ENCODE measurements around the gene RUFY1.
"Not testable (repeated sequence)": the region's sequence is repeated elsewhere in the genome, so short reads cannot be mapped to it uniquely, and the experiment has no call there.

RUFY1 gene

DNA sequence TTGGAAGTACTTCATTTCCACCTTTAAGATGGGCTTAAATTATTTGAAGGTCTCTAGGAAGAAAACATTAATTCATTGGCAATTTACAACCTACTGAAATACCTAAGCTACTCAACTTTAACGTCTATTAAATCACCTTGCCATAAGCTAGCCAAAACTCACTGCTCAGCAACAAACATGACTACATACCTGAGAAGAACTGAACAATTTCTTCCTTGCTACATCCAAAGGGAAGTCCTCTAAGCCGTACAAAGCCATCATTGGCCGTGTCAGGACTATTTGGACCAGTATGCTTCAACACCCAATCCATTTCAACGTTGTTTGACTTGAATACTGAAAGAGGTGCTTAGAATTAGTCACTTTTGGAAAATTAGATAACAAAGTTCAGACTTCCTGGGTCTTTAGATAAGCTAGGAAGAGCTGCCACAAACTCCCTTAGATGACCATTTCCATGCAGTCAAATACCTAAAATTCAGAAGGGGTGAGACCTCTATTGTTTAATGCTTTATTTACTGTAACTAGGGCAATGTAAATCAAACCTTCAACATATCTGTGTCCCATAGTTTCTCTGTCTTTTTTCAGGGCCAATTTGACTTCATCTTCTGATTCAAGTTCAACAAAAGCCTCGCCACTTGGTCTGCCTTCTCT lies 70.5 kb downstream of the RUFY1 start:
- DNase-seq (ENCODE audit: insufficient read length) = no peak
- TF ChIP-seq POLR2A (IDR thresholded peaks at IDR 0.05; ENCODE audit: low read depth, low read length) (peak; percentile 17; the same call in 1 of the 2 replicates), POLR2AphosphoS5 (IDR thresholded peaks at IDR 0.05; ENCODE audit: low read depth, low read length) (no peak; the same call in 1 of the 2 replicates)
- FAIRE-seq = no peak

DNA sequence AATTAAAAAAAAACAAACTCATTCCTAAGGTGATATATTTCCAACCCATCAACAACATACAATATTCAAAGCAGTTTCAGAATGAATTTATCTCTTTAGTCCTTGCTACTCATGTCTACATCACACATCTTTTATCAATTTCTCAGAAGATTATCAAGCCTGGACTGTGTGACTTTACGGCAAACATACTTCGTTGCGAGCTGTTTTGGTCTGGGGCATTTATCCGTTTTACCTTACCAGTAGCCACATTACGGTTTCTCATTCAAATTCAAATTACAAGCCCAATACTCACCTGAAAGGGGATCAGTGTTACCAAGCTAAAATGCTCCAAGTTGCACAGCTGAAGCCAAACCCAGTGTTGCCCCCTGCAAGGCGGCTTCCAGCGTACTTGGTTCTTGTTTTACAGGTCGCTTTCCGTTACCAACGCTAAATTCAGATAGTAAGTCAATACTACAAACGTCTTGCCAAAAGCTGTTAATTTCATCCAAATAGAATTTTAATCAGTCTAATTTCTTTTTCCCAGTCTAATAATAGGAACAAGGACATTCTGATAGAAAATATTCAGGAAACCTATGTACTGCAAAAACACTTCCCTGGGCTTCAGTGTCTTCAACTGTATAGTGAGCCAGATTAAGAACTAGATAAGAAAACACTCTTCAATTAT lies 71.3 kb downstream of the RUFY1 start:
- DNase-seq (ENCODE audit: insufficient read length) = no peak
- TF ChIP-seq POLR2A (IDR thresholded peaks at IDR 0.05; ENCODE audit: low read depth, low read length) = no peak
- no peak for TF ChIP-seq TAF1 (IDR thresholded peaks at IDR 0.05; ENCODE audit: borderline replicate concordance, low read depth, low read length)
- TF ChIP-seq POLR2AphosphoS5 (IDR thresholded peaks at IDR 0.05; ENCODE audit: low read depth, low read length) = no peak; the same call in 1 of the 2 replicates
- no peak for FAIRE-seq

DNA sequence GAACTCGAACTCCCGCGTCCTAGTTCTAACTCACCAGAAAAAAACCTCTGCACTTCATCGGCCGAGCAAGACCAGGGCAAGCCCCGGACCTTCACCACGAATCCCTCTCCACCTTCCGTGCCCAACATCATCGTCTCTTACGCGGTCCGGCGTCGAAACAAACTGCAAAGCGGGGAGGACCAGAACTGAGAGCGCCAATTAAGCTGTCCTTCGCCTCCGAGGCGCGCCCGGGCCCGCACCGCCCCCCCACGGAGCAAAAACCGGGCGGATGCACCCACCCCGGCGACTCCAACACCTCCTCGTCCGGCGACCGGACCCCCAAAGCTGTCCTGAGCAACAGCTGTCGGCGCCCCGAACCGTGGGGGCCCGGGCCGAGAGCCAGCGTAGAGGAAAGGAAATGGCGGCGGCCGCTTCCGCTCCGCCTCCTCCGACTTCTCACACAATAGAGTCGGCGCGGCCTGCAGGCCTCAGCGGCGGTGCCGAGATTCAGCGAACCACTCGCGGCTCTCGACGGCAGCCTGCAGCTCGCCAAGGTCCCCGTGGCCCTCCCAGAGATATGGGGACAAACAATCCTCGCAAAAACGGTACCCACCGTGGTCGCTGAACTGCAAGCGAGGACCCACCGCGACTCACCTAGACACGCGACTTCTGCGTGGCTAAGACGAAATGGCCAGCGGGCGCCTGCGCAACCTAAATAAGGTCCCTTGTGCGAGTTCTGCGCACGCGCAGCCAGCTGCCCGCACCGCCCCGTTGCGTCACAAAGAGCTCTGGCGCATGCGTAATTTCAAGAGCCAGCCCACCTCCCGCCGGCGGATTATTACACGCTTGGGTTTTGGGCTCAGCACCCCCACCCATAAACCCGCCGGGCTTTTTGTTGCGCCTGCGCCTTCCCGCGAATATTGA lies 72.9 kb downstream of the RUFY1 start, which contains the start of gene HNRNPH1:
Gene HNRNPH1, minus strand, starts transcription at position 669 of the 903 bp plus-strand sequence. Its CDS starts 538 bp downstream, at position 131.
- peak; percentile 98 for FAIRE-seq
- TF ChIP-seq TAF1 (IDR thresholded peaks at IDR 0.05; ENCODE audit: borderline replicate concordance, low read depth, low read length) (peak; percentile 91), POLR2A (IDR thresholded peaks at IDR 0.05; ENCODE audit: low read depth, low read length) (peak; percentile 100), POLR2AphosphoS5 (IDR thresholded peaks at IDR 0.05; ENCODE audit: low read depth, low read length) (peak; percentile 100)
- peak; percentile 95 for DNase-seq (ENCODE audit: insufficient read length)

DNA sequence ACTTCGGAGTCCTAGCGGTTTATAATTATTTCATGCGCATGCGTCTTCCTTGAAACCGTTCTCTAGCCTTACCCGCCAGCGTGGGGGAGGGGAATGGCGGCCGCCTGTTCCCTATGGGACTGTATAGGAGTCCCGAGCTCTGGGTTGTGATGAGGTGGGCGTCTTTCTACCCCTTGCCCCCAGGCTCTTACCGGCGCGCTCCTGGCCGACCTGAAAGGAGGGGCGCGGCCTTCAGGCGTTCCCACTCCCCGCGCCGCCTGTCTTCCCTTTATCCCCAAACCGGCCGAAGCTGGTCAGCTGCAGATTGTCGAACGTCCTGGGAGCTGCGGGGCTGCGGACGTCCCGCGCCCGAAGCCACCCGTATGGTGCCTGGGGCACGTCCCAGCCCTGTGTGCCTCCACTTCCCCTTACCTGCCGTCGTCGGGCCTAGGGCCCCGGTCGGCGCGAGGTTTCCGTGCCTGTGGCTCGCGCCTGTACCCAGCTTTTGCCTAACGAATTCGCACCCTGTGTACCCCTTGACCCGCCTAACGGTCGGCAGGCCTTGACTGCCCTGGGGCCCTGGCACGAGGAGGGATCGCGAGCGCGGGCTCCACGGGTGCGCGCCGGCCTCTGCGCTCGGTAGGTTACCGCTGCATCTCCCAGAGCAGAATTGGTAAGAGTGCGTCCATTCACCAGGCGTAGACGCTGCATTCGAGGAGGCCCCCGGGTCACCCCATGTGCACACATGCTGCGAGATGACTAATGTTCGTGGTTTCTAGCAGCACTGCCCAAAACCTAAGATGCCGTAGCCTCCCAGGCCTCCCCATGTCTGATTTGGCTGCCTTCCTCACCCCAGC lies 73.8 kb downstream of the RUFY1 start:
- peak; percentile 53 for DNase-seq (ENCODE audit: insufficient read length)
- no peak for FAIRE-seq
- TF ChIP-seq POLR2A (IDR thresholded peaks at IDR 0.05; ENCODE audit: low read depth, low read length) (no peak; the same call in 1 of the 2 replicates), TAF1 (IDR thresholded peaks at IDR 0.05; ENCODE audit: borderline replicate concordance, low read depth, low read length) (no peak), POLR2AphosphoS5 (IDR thresholded peaks at IDR 0.05; ENCODE audit: low read depth, low read length) (peak; percentile 61; the same call in 1 of the 2 replicates)

DNA sequence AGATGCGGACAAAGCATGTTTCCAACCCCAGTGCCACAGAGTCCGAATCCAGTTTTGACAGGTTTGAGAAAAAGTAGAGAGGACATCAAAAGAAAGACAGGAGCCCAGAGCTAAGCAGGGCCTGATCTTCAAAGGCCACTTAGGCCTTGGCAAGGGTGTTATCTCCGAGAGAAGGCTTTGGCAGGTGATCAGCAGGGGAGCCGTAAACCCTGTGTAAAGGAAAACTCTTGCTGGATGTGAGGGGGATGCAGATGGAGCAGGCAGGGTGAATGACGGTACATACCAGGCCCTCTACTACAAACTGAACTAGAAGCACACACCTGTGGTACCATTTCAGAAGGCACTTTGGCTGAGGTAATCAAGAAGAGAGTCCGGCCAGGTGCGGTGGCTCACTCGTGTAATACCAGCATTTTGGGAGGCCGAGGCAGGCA lies 74.5 kb downstream of the RUFY1 start:
- FAIRE-seq (no peak), DNase-seq (ENCODE audit: insufficient read length) (no peak)
- TF ChIP-seq TAF1 (IDR thresholded peaks at IDR 0.05; ENCODE audit: borderline replicate concordance, low read depth, low read length) (no peak), POLR2AphosphoS5 (IDR thresholded peaks at IDR 0.05; ENCODE audit: low read depth, low read length) (no peak), POLR2A (IDR thresholded peaks at IDR 0.05; ENCODE audit: low read depth, low read length) (no peak)

DNA sequence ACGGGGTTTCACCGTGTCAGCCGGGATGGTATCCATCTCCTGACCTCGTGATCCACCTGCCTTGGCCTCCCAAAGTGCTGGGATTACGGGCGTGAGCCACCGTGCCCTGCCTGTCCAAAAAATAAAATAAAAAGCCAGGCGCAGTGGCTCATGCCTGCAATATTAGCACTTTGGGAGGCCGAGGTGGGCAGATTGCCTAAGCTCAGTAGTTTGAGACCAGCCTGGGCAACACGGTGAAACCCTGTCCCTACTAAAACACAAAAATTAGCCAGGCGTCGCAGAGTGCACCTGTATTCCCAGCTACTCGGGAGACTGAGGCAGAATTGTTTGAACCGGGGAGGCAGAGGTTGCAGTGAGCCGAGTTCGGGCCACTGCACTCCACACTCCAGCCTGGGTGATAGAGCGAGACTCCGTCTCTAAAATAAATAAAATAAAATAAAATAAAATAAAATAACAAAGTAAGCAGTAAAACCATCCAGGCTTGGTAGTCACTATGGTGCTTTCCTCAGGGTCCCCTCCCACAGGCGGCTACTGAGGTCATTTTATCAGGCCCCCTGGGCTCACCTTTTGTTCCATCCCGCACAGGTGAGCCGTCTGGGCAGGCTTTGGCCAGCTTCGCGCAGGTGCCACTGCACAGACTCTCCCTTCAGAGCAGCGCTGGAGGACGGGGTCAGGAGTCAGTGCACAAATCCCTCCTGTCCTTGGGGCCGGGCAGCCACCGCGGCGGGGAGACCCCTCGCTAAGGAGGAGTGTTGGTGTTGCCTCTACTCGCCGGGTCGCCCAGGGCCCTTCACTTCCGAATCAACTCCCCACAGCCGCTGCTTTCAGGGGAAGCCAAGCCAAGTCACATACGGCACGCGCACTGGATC lies 83.4 kb downstream of the RUFY1 start:
- FAIRE-seq = peak; percentile 87
- DNase-seq (ENCODE audit: insufficient read length) = not testable (repeated sequence)

DNA sequence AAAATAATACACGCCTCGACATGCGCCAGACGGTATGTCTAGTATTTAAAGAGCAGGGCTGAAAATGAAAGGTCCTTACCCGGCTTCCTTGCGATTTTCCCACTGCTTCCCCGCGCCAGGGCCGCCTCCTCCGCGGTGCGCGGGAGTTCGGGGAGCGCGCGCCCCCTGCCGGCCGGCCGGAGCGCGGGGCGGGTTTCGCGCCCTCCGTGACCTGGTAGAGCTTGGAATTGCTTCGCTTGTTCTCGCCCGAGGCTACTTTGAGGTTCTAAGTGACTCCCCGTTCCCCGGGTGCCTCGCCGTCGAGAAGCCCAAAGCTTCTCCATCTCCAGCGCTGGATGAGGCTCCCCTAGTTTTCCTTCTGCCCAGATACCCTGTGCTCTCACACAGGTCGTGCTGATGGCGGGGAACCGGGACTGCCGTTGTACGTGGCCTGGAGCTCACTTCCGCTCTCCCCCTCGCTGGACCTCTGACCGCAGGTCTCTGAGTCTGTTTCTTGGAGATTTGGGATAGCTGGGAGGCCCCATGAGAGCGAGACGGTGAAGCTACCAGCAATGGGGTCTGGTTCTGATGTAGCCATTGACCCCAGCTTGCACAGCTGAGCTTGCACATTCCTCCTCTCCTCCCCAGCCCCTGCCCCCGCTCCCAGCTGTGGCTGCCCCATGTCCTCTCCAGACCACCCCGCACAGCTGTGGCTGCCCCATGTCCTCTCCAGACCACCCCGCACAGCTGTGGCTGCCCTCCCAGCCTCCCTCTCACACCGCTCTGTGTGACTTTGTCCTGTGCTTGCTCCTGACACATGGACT lies 84.2 kb downstream of the RUFY1 start:
- DNase-seq (ENCODE audit: insufficient read length); FAIRE-seq: not testable (repeated sequence)

DNA sequence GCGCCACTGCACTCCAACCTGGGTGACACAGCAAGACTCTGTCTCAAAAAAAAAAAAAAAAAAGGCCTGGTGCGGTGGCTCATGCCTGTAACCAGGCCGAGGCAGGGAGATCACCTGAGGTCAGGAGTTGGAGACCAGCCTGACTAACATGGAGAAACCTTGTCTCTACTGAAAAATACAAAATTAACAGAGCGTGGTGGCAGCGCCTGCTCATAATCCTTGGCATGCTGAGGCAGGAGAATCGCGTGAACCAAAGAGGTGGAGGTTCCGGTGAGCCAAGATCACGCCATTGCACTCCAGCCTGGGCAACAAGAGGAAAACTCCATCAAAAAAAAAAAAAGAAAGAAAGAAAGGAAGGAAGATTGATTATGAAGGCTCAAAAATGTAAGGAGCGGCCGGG lies 88.9 kb downstream of the RUFY1 start:
- not testable (repeated sequence) for FAIRE-seq; DNase-seq (ENCODE audit: insufficient read length)

DNA sequence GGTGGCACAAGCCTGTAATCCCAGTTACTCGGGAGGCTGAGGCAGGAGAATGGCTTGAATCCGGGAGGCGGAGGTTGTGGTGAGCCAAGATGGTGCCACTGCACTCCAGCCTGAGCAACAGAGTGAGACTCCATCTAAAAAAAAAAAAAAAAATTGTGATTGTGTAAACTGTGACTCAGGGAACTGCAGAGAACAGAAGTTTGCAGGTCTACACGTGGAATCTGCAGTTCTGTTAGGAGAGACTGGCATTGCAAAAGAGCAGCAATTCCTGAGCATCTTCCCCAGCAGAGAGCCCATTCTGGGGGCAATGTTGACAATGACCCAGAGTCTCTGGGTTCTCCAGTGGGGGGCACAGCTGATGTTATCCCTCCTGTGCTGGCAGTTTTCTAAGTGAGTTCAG lies 91.4 kb downstream of the RUFY1 start:
- FAIRE-seq; DNase-seq (ENCODE audit: insufficient read length): not testable (repeated sequence)

DNA sequence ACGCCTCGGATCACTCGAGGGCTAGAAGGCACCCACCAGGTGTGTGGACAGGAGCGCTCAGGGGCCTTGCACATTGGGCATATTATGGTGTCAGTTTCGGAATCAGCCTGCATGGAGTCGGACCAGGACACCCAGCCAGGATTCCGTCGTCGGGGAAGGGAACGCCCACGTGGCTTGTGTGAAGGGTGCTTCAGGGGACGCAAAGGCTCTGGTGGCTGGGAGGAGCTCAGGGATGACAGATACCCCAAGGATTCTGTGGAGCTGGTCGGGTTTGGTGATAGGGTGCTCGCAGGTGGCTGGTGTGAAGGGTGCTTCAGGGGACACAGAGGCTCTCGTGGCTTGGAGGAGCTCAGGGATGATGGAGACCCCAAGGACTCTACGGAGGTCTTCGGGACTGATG lies 92.3 kb downstream of the RUFY1 start:
- DNase-seq (ENCODE audit: insufficient read length); FAIRE-seq: not testable (repeated sequence)

DNA sequence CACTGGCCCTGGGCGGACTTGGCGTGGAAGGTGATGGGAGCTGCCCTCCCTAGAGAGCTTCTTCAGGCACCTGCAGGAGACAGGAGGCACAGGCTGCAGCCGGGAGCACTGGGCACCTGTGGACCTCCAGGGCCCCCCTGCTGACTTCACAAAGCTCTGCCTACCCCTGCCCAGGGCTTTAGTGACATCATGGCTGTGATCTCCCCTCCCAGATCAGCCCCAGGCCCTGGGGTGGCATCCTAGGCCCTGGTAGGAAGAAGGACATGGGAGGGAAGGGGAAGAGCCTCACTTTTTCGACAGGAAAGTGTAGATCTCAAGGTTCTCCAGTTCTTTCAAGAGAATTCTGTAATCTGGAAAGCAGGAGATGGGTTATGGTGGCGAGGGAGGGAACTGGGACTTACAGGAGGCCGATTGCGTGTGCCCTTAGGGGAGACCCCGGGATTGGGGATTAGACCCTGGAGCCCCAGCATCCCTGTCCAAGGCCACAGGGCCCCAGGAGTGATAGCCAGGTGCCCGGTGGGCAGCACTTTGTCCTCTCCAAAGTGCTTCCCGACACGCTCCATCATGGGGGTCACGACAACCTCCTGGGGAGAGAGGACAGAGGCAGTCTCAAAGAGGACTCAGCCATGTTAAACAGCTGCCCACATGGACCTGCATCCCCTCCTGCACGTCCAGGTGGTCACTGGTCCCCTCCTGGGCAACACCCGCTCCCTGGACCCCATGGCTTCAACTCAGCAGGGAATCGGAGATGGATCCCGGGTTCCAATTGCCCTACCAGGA lies 93.0 kb downstream of the RUFY1 start:
- FAIRE-seq; DNase-seq (ENCODE audit: insufficient read length): not testable (repeated sequence)

DNA sequence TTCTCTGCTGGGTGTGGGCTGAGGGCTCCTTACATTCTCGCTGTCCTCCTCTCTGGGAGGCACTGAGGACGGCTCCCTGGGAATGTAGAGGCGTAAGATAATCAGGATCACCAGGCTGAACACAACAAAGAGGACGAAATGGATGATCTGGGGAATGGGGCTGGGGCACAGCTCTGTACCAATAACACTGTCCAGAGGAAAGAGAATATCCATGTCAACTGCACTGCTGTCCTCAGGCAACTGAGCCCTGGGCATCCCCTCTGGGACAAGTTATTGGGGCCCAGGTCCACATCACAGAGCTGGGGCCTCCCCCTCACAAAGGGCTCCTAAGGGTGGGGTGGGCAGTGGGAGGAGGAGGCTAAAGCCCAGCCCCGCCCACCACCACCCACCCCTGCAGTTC lies 94.4 kb downstream of the RUFY1 start:
- not testable (repeated sequence) for DNase-seq (ENCODE audit: insufficient read length); FAIRE-seq

All from GM12892 (cell line).